ENCODE results near the gene CCDC136. TPM values are rescaled to one million over a fixed set of nuclear protein-coding genes. Genes with fewer than 3 reads are reported as not detected.

Gene CCDC136
- polyA plus RNA-seq, 1 donor (not counting 4 experiments of a cell fraction or from before 2014, with no cell fraction given) = 1.6 TPM

- H3K27ac ChIP-seq (ENCODE audit: control insufficient read depth, insufficient read depth, low read length) = peak overlapping the region; percentile 80
- dilution Hi-C loops (cut with MboI; ENCODE audit: extremely low pct_ligation_motif_present, low sequenced_read_pairs) = no loop called here
- DNase-seq (ENCODE audit: low read depth, low spot score) (no peak), FAIRE-seq (peak; percentile 26)
- peak overlapping the region; percentile 91 for H3K9ac ChIP-seq (ENCODE audit: control insufficient read depth, extremely low read depth, insufficient read depth, low read length)
- peak overlapping the region; percentile 98 for H2AFZ ChIP-seq (ENCODE audit: control insufficient read depth, low read length)
- no peaks in the 10 kb centered on the region for H3K27me3 ChIP-seq (ENCODE audit: control insufficient read depth, extremely low read depth, insufficient read depth, low read length)
- no peaks in the 10 kb centered on the region for H3K9me1 ChIP-seq (ENCODE audit: control insufficient read depth, extremely low read depth, insufficient read depth, low read length)
- H3K4me2 ChIP-seq (ENCODE audit: control insufficient read depth, extremely low read depth, insufficient read depth, low read depth, low read length) = peak overlapping the region; percentile 93
- no peaks in the 10 kb centered on the region for H3K9me3 ChIP-seq (ENCODE audit: control insufficient read depth, low read depth, low read length)
- peaks cover 18% of the 10 kb centered on the region for H3K4me1 ChIP-seq (ENCODE audit: control insufficient read depth, extremely low read depth, insufficient read depth, low read length)
- TF ChIP-seq EZH2 (IDR thresholded peaks at IDR 0.05; ENCODE audit: low read length) = no peak
- TF ChIP-seq CTCF (optimal IDR thresholded peaks at IDR 0.05 in 1 of 3, IDR thresholded peaks at IDR 0.05 in 1 of 3, conservative IDR thresholded peaks at IDR 0.05 in 1 of 3; ENCODE audit: extremely low read depth in 1 of 3, insufficient read depth in 2 of 3, low read length in 3 of 3) = no peak
- H3K4me3 ChIP-seq (ENCODE audit: control insufficient read depth in 2 of 3, extremely low read depth in 1 of 3, insufficient read depth in 2 of 3, low read depth in 1 of 3, low read length in 3 of 3) = peak overlapping the region; percentile 63 to 94 (median 87)
- H3K79me2 ChIP-seq (ENCODE audit: control insufficient read depth, insufficient read depth, low read length) = peaks cover 32% of the 10 kb centered on the region
- H3K36me3 ChIP-seq (ENCODE audit: control insufficient read depth in 2 of 2, extremely low read depth in 1 of 2, insufficient read depth in 2 of 2, low read length in 2 of 2) = peaks cover 10 to 17% of the 10 kb centered on the region in 2 experiments
- H4K20me1 ChIP-seq (ENCODE audit: control insufficient read depth, extremely low read depth, insufficient read depth, low read length) = no peaks in the 10 kb centered on the region
Observed at GRCh38 chr7:128861957-128862570, 70.3 kb downstream of the CCDC136 start.

- FAIRE-seq (peak; percentile 55), DNase-seq (ENCODE audit: low read depth, low spot score) (peak; percentile 87)
- Histone ChIP-seq H3K4me2 (ENCODE audit: control insufficient read depth, extremely low read depth, insufficient read depth, low read depth, low read length) (peak within 1 kb of the TSS; percentile 93), H3K9me1 (ENCODE audit: control insufficient read depth, extremely low read depth, insufficient read depth, low read length) (no peaks in the 10 kb centered on the region), H2AFZ (ENCODE audit: control insufficient read depth, low read length) (peak within 1 kb of the TSS; percentile 98), H3K4me1 (ENCODE audit: control insufficient read depth, extremely low read depth, insufficient read depth, low read length) (peaks cover 20% of the 10 kb centered on the region), H3K9me3 (ENCODE audit: control insufficient read depth, low read depth, low read length) (no peaks in the 10 kb centered on the region), H3K79me2 (ENCODE audit: control insufficient read depth, insufficient read depth, low read length) (peaks cover 32% of the 10 kb centered on the region), H3K27ac (ENCODE audit: control insufficient read depth, insufficient read depth, low read length) (peak within 1 kb of the TSS; percentile 80), H3K36me3 (ENCODE audit: control insufficient read depth in 2 of 2, extremely low read depth in 1 of 2, insufficient read depth in 2 of 2, low read length in 2 of 2) (peaks cover 10 to 17% of the 10 kb centered on the region in 2 experiments), H3K4me3 (ENCODE audit: control insufficient read depth in 2 of 3, extremely low read depth in 1 of 3, insufficient read depth in 2 of 3, low read depth in 1 of 3, low read length in 3 of 3) (peak within 1 kb of the TSS; percentile 63 to 94 (median 87)), H4K20me1 (ENCODE audit: control insufficient read depth, extremely low read depth, insufficient read depth, low read length) (no peaks in the 10 kb centered on the region), H3K9ac (ENCODE audit: control insufficient read depth, extremely low read depth, insufficient read depth, low read length) (peak within 1 kb of the TSS; percentile 91), H3K27me3 (ENCODE audit: control insufficient read depth, extremely low read depth, insufficient read depth, low read length) (no peaks in the 10 kb centered on the region)
- dilution Hi-C loops (cut with MboI; ENCODE audit: extremely low pct_ligation_motif_present, low sequenced_read_pairs) = no loop called here
- no peak for TF ChIP-seq CTCF (optimal IDR thresholded peaks at IDR 0.05 in 1 of 3, IDR thresholded peaks at IDR 0.05 in 1 of 3, conservative IDR thresholded peaks at IDR 0.05 in 1 of 3; ENCODE audit: extremely low read depth in 1 of 3, insufficient read depth in 2 of 3, low read length in 3 of 3)
- no peak for TF ChIP-seq EZH2 (IDR thresholded peaks at IDR 0.05; ENCODE audit: low read length)
Observed at GRCh38 chr7:128862571-128863432, 71.0 kb downstream of the CCDC136 start, which contains the start of gene ATP6V1F. ATP6V1F (plus strand) TSS chr7:128862856; CDS start chr7:128862905, 49 bp downstream.

All from keratinocyte (primary cell).